ENCODE results near the gene ABHD12. TPM values are rescaled to one million over a fixed set of nuclear protein-coding genes. Genes with fewer than 3 reads are reported as not detected.

ABHD12 gene
- total RNA-seq, 2 donors from 2014 or later, result 54.2 to 60.6 TPM

DNA sequence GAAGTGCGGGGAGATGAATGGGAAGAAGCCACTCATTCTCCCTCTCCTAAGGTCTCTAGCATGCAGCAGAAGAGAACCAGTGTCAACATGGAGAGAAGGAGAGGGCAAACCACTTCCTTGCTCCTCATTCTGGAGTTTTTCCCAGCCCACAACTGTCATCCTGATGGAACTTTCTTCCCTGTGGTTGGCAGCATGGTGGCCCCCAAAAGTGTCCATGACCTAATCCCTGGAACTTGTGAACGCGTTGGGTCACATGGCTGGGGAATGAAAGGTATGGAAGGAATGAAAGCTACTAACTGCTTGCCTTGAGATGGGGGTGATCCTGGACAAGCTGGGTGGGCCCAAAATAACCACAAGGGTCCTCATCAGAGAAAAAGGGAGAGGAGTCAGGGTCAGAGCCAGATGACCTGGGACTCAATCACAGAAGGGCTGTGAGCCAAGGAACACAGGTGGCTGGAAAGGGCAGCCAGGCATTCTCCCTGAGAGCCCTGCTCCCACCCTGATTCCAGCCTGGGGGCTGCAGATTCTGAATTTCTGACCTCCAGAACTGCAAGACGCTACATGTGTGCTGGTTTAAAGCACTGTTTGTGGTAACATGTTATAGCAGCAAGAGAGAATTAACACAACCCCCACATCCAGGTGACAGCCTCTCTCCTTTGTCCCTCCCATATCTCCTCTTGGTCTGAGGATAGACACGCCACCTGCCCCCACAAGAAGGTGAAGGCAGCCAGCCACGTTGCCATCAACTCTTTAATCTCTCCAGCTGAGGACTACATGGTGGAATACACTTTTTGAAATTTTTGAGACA lies 79.5 kb downstream of the ABHD12 start:
- TF ChIP-seq, protein P1, sequence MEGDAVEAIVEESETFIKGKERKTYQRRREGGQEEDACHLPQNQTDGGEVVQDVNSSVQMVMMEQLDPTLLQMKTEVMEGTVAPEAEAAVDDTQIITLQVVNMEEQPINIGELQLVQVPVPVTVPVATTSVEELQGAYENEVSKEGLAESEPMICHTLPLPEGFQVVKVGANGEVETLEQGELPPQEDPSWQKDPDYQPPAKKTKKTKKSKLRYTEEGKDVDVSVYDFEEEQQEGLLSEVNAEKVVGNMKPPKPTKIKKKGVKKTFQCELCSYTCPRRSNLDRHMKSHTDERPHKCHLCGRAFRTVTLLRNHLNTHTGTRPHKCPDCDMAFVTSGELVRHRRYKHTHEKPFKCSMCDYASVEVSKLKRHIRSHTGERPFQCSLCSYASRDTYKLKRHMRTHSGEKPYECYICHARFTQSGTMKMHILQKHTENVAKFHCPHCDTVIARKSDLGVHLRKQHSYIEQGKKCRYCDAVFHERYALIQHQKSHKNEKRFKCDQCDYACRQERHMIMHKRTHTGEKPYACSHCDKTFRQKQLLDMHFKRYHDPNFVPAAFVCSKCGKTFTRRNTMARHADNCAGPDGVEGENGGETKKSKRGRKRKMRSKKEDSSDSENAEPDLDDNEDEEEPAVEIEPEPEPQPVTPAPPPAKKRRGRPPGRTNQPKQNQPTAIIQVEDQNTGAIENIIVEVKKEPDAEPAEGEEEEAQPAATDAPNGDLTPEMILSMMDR (IDR thresholded peaks at IDR 0.05), result no peak
- Histone ChIP-seq H3K9ac (ENCODE audit: low read depth in 2 of 2, low read length in 2 of 2) (peak overlapping the region; percentile 28 to 77), H3K4me3 (no peak overlapping the region), H3K27me3 (no peaks in the 10 kb centered on the region), H3K4me1 (peaks cover 21% of the 10 kb centered on the region), H3K9me3 (no peaks in the 10 kb centered on the region), H3K36me3 (no peaks in the 10 kb centered on the region), H3K27ac (peak overlapping the region; percentile 95)
- intact Hi-C loops (cut with DNase I), result no loop called here
- DNase-seq, result no peak

DNA sequence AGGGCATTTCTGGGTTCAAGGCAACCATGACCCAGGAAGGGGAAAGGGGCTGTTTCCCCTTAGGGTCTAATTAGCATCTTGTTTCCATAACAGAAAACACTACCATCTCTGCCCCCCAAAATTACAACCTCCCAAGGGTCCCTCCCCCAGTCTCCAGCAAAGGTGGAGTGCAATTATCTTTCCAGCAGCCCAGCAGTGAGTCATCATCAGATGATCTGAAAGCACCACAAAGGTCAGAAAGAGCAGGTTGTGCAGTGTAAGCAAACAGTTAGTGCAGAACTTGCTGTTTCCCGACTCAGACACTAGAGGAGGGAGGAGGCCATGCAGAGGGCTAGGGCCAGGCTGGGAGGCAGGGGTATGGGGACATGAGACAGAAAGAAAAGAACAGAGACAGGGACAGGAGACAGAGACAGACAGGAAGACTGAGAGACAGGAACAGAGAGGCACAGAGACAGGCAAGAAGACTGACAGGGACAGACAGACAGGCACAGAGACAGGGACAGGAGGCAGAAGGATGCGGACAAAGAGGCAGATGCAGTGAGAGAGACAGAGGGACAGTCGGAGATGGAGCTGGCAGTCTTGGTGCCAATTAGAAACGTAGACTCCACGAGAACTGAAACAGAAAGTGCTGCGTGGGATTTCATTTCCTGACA lies 80.2 kb downstream of the ABHD12 start:
- DNase-seq, result peak; percentile 82
- H3K9ac ChIP-seq (ENCODE audit: low read depth in 2 of 2, low read length in 2 of 2), result peak overlapping the region; percentile 28 to 77
- no peaks in the 10 kb centered on the region for H3K36me3 ChIP-seq
- no peaks in the 10 kb centered on the region for H3K9me3 ChIP-seq
- H3K4me1 ChIP-seq, result peaks cover 21% of the 10 kb centered on the region
- intact Hi-C loops (cut with DNase I), result no loop called here
- peak overlapping the region; percentile 95 for H3K27ac ChIP-seq
- TF ChIP-seq, protein P1 (IDR thresholded peaks at IDR 0.05), result peak; percentile 37
- H3K27me3 ChIP-seq, result no peaks in the 10 kb centered on the region
- H3K4me3 ChIP-seq, result no peak overlapping the region

GRCh38 chr20:25309395-25310267 lies 81.0 kb downstream of the ABHD12 start:
- intact Hi-C loops (cut with DNase I), result no loop called here
- DNase-seq, result peak; percentile 74
- Histone ChIP-seq H3K4me3 (no peak overlapping the region), H3K27ac (peak overlapping the region; percentile 95), H3K4me1 (peaks cover 21% of the 10 kb centered on the region), H3K9ac (ENCODE audit: low read depth in 2 of 2, low read length in 2 of 2) (peak overlapping the region; percentile 3 to 77), H3K27me3 (no peaks in the 10 kb centered on the region), H3K36me3 (no peaks in the 10 kb centered on the region), H3K9me3 (no peaks in the 10 kb centered on the region)
- TF ChIP-seq, protein P1 (IDR thresholded peaks at IDR 0.05), result no peak

- TF ChIP-seq, protein P1 (IDR thresholded peaks at IDR 0.05), result no peak
- H3K36me3 ChIP-seq, result no peaks in the 10 kb centered on the region
- no peak overlapping the region for H3K4me3 ChIP-seq
- H3K9ac ChIP-seq (ENCODE audit: low read depth in 2 of 2, low read length in 2 of 2), result peak overlapping the region in 1 of 2 donors; percentile 77
- peaks cover 21% of the 10 kb centered on the region for H3K4me1 ChIP-seq
- peak overlapping the region; percentile 95 for H3K27ac ChIP-seq
- intact Hi-C loops (cut with DNase I), result no loop called here
- no peaks in the 10 kb centered on the region for H3K9me3 ChIP-seq
- DNase-seq, result no peak
- no peaks in the 10 kb centered on the region for H3K27me3 ChIP-seq
Measured at GRCh38 chr20:25308671-25309394, 81.8 kb downstream of the ABHD12 start.

DNA sequence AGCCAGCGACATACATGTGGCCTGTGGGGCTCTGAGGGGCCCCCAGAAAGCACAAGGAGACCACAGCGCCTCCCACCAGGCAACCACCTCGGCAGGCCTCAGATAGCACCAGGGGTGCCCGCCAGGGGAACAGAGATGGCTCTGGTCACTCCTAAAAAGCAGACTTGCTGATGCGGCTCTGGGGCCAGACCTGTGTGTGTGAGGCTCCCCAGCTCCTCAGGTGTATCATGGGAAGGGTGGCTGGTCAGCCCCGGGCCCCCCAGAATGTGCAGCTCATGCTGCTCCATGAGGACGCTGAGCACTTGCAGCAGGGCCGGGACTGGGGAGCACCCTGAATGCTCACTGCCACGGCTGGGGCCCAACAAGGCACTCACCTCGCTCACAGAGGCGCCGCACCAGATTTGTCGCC lies 82.5 kb downstream of the ABHD12 start:
- intact Hi-C loops (cut with DNase I), result no loop called here
- Histone ChIP-seq H3K4me1 (peaks cover 21% of the 10 kb centered on the region), H3K27me3 (no peaks in the 10 kb centered on the region), H3K4me3 (no peak overlapping the region), H3K27ac (no peak overlapping the region), H3K9ac (ENCODE audit: low read depth in 2 of 2, low read length in 2 of 2) (no peak overlapping the region), H3K36me3 (no peaks in the 10 kb centered on the region), H3K9me3 (no peaks in the 10 kb centered on the region)
- DNase-seq, result no peak
- TF ChIP-seq, protein P1 (IDR thresholded peaks at IDR 0.05), result no peak
